B cell (primary cell): ENCODE results near the gene BPIFB3. TPM values are rescaled to one million over a fixed set of nuclear protein-coding genes. Genes with fewer than 3 reads are reported as not detected.

Experiments used
- ATAC-seq: fragments of 200-7000 bp; cut with Tn5 transposase; one replicate; pipeline ENCODE4 v1.10.0; 2021; ENCODE audit warnings: low read depth, mild to moderate bottlenecking, moderate number of reproducible peaks, moderate library complexity
- CTCF ChIA-PET: fragments of 350-600 bp; sonication (Branson Sonifier 250); formaldehyde crosslinking; loops from one replicate; lab custom pipeline; 2021; ENCODE audit warnings: antibody characterized with exemption, inconsistent platforms; lab: Charles Lee
- POLR2A ChIA-PET: fragments of 350-600 bp; sonication (Branson Sonifier 250); formaldehyde crosslinking; loops from one replicate; lab custom pipeline; 2021; ENCODE audit warnings: antibody characterized with exemption; lab: Charles Lee
- DNase-seq: peaks from one replicate; pipeline ENCODE4 v3.0.0; 2013
- H2AFZ ChIP-seq: 2 replicates; pipeline ENCODE4 v1.6.1; 2012; ENCODE audit warnings: mild to moderate bottlenecking, low read depth, low read length; ENCODE audit not compliant: insufficient read depth, poor library complexity, severe bottlenecking
- H3K27ac ChIP-seq, 2 donors: 1 replicate in 1 of 2; 2 replicates in 1 of 2; pipeline ENCODE4 v1.5.1; 2012 to 2013; ENCODE audit warnings: low read length in 2 of 2, mild to moderate bottlenecking in 2 of 2, moderate library complexity in 1 of 2
- H3K27me3 ChIP-seq, 4 experiments: fragments of 200-600 bp in 1 of 4; sonication (generic) in 1 of 4; replicated peaks in 1 of 4; 1 replicate in 2 of 4; 2 replicates in 2 of 4; pipeline versions ENCODE4 v1.6.1 to v1.7.0; 2013 to 2016; ENCODE audit warnings: low read length in 3 of 4, mild to moderate bottlenecking in 2 of 4, mixed read lengths in 1 of 4, moderate library complexity in 1 of 4; ENCODE audit not compliant: insufficient read depth in 4 of 4, control insufficient read depth in 3 of 4; ENCODE audit errors: control extremely low read depth in 1 of 4
- H3K36me3 ChIP-seq, 2 experiments: replicated peaks in 1 of 2; 1 replicate in 1 of 2; 2 replicates in 1 of 2; pipeline versions ENCODE4 v1.6.1 to v1.7.1; 2013; ENCODE audit warnings: low read length in 1 of 2; ENCODE audit not compliant: insufficient read depth in 2 of 2, control insufficient read depth in 1 of 2; ENCODE audit errors: control extremely low read depth in 1 of 2, extremely low read depth in 1 of 2
- H3K4me1 ChIP-seq, 2 donors: fragments of 200-600 bp in 1 of 2; sonication (generic) in 1 of 2; 1 replicate in 1 of 2; 2 replicates in 1 of 2; pipeline versions ENCODE4 v1.5.1 to v1.6.1; 2013 to 2017; ENCODE audit warnings: low read length in 2 of 2; ENCODE audit not compliant: control insufficient read depth in 2 of 2, insufficient read depth in 2 of 2
- H3K4me2 ChIP-seq: replicated peaks from 2 replicates; pipeline ENCODE3; 2012; ENCODE audit warnings: mild to moderate bottlenecking, low read depth, low read length; ENCODE audit not compliant: poor library complexity, severe bottlenecking
- H3K4me3 ChIP-seq, 5 experiments: fragments of 200-600 bp in 1 of 5; sonication (generic) in 1 of 5; 1 replicate in 3 of 5; 2 replicates in 2 of 5; pipeline versions ENCODE4 v1.5.1 to v1.7.0; 2011 to 2016; ENCODE audit warnings: low read length in 4 of 5, mild to moderate bottlenecking in 4 of 5, low read depth in 2 of 5, control low read depth in 1 of 5, moderate library complexity in 1 of 5; ENCODE audit not compliant: insufficient read depth in 1 of 5; ENCODE audit errors: control extremely low read depth in 1 of 5, extremely low read depth in 1 of 5
- H3K79me2 ChIP-seq: fragments of 200-600 bp; sonication (generic); one replicate; pipeline ENCODE4 v1.6.0; 2016; ENCODE audit warnings: low read length; ENCODE audit not compliant: control insufficient read depth, insufficient read depth
- H3K9ac ChIP-seq: fragments of 200-600 bp; sonication (generic); 2 replicates; pipeline ENCODE4 v1.6.1; 2017; ENCODE audit warnings: mild to moderate bottlenecking, low read length, moderate library complexity
- H3K9me3 ChIP-seq, 3 donors: one replicate each; pipeline versions ENCODE4 v1.6.1 to v1.7.1; 2013; ENCODE audit warnings: low read length in 2 of 3; ENCODE audit not compliant: control insufficient read depth in 2 of 3, insufficient read depth in 1 of 3; ENCODE audit errors: control extremely low read depth in 1 of 3
- H4K20me1 ChIP-seq: 2 replicates; pipeline ENCODE4 v1.6.0; 2012; ENCODE audit warnings: mild to moderate bottlenecking, low read length; ENCODE audit not compliant: insufficient read depth, control insufficient read depth, poor library complexity, severe bottlenecking
- H3K27ac Mint-ChIP-seq: one replicate; pipeline ENCODE4 v1.8.0; 2021; ENCODE audit warnings: mixed read lengths
- H3K27me3 Mint-ChIP-seq: one replicate; pipeline ENCODE4 v1.8.0; 2021; ENCODE audit warnings: mixed read lengths
- H3K4me1 Mint-ChIP-seq: one replicate; pipeline ENCODE4 v1.8.0; 2021; ENCODE audit warnings: mixed read lengths
- H3K4me3 Mint-ChIP-seq: one replicate; pipeline ENCODE4 v1.8.0; 2021; ENCODE audit warnings: mixed read lengths
- H3K9me3 Mint-ChIP-seq: one replicate; pipeline ENCODE4 v1.8.0; 2022; ENCODE audit warnings: mixed read lengths; ENCODE audit not compliant: insufficient read depth
- EZH2 ChIP-seq: IDR thresholded peaks from 2 replicates; pipeline ENCODE4 v1.6.1; 2012; ENCODE audit warnings: borderline replicate concordance, low read depth, mild to moderate bottlenecking, moderate library complexity, low read length; ENCODE audit not compliant: insufficient read depth, poor library complexity, severe bottlenecking
- WGBS: methylation state at CpG from one replicate; pipeline ENCODE4 v1.1.5; 2013; ENCODE audit warnings: missing lambda C conversion rate; ENCODE audit not compliant: insufficient coverage; 5-methylcytosine and 5-hydroxymethylcytosine counted together
- intact Hi-C: fragments of 100-400 bp; cut with micrococcal nuclease; formaldehyde crosslinking; loops from one replicate; pipeline ENCODE4 v1.10.0; 2022
- polyA plus RNA-seq: library from polyadenylated mRNA; depleted of rRNA; stranded (reverse); fragments of >200 nt; gene quantifications from 2 replicates; pipeline ENCODE4 v1.2.3, GENCODE V29; 2012
- total RNA-seq, 2 donors: library from RNA; stranded (reverse); fragments of 120-200 nt in 1 of 2; gene quantifications; 1 replicate in 1 of 2; 2 replicates in 1 of 2; pipeline versions ENCODE4 v1.2.3 to v1.2.4, GENCODE V29; 2013 to 2022
- TF ChIP-seq, protein P1 (sequence below): fragments of 200-600 bp; IDR thresholded peaks from one replicate; pipeline ENCODE4 v1.8.0; 2022; ENCODE audit warnings: antibody characterized with exemption, mild to moderate bottlenecking

Gene BPIFB3
- total and polyA plus RNA-seq, 2 donors (not counting 1 experiment from before 2014, with no cell fraction given), result not detected

DNA sequence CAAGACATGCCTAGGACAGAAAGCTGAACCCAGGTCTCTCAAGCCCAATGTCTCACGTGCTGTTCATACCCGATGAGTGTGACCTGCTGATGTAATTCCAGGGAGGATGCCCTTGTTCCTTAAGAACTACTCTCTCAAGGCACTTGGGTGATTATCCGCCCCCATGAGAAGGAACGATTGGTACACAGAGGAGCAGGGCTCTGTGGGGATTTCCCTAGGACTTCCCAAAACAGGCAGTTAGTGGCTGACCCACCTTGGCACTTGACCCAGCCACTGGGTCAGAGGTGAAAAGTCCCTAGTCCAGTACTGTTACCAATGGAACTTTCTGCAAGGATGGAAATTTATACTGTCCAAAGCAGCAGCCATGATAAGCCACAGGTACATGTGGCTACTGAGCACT lies 31.4 kb upstream of the BPIFB3 start:
- H3K9ac ChIP-seq, result no peak overlapping the region
- H3K27ac Mint-ChIP-seq, result no peak overlapping the region
- no peaks in the 10 kb centered on the region for H3K4me1 Mint-ChIP-seq
- ChIA-PET CTCF (no interaction called here), POLR2A (no interaction called here)
- no peak overlapping the region for H2AFZ ChIP-seq
- intact Hi-C loops, result no loop called here
- no peak overlapping the region for H3K4me3 ChIP-seq
- DNase-seq (no peak), ATAC-seq (no peak)
- H3K27ac ChIP-seq, result no peak overlapping the region
- TF ChIP-seq, protein P1, sequence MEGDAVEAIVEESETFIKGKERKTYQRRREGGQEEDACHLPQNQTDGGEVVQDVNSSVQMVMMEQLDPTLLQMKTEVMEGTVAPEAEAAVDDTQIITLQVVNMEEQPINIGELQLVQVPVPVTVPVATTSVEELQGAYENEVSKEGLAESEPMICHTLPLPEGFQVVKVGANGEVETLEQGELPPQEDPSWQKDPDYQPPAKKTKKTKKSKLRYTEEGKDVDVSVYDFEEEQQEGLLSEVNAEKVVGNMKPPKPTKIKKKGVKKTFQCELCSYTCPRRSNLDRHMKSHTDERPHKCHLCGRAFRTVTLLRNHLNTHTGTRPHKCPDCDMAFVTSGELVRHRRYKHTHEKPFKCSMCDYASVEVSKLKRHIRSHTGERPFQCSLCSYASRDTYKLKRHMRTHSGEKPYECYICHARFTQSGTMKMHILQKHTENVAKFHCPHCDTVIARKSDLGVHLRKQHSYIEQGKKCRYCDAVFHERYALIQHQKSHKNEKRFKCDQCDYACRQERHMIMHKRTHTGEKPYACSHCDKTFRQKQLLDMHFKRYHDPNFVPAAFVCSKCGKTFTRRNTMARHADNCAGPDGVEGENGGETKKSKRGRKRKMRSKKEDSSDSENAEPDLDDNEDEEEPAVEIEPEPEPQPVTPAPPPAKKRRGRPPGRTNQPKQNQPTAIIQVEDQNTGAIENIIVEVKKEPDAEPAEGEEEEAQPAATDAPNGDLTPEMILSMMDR, result no peak
- no peak for TF ChIP-seq EZH2
- H4K20me1 ChIP-seq, result no peaks in the 10 kb centered on the region
- H3K27me3 Mint-ChIP-seq, result peaks cover 2% of the 10 kb centered on the region
- H3K9me3 Mint-ChIP-seq, result no peaks in the 10 kb centered on the region
- no peak overlapping the region for H3K4me3 Mint-ChIP-seq
- 66% methylated on average over 4 of the region's 4 CpGs for WGBS
- H3K36me3 ChIP-seq, result no peaks in the 10 kb centered on the region
- H3K27me3 ChIP-seq, result no peaks in the 10 kb centered on the region
- no peaks in the 10 kb centered on the region for H3K79me2 ChIP-seq
- peaks cover 0 to 4% (median 0%) of the 10 kb centered on the region in 3 donors for H3K9me3 ChIP-seq
- no peak overlapping the region for H3K4me2 ChIP-seq
- H3K4me1 ChIP-seq, result no peaks in the 10 kb centered on the region

DNA sequence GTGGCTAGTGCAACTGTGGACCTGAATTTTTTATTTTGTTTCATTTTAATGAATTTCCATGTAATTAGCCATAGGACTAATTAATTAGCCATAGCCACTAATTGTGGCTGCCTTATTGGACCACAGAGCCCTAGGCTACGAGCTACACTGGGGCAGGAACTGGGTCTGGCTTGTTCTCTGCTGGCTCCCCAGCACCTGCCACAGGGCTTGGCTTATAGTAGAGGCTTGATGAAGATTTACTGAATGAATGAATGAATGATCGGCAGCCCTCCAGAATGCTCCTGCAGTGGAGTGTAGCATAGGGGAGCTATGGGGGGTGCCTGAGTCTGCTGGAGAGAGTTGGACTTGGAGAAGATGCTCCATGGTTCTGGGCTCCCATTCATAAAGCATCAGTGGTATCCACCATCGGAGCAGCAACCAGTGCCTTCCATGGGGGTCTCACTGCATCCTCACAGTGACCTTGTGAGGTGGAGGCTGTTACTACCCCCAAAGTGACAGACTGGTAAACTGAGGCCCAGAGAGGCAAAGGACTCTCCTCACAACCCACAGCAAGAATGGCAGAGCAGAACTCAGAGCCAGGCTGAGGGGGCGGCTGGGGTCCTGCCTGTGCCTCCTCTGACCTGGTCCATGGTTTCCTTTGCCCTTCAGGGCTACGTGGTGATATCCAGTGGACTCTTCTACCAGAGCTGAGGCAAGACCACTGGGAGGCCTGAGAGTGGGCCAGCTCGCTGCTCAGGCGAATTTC lies 30.8 kb upstream of the BPIFB3 start:
- H2AFZ ChIP-seq, result no peak overlapping the region
- Mint-ChIP-seq H3K27ac (no peak overlapping the region), H3K4me1 (no peaks in the 10 kb centered on the region), H3K27me3 (no peaks in the 10 kb centered on the region), H3K4me3 (no peak overlapping the region), H3K9me3 (no peaks in the 10 kb centered on the region)
- H3K27ac ChIP-seq, result no peak overlapping the region
- no peaks in the 10 kb centered on the region for H3K27me3 ChIP-seq
- no peaks in the 10 kb centered on the region for H3K36me3 ChIP-seq
- no peaks in the 10 kb centered on the region for H3K4me1 ChIP-seq
- H3K9me3 ChIP-seq, result peaks cover 0 to 4% (median 0%) of the 10 kb centered on the region in 3 donors
- H3K4me3 ChIP-seq, result no peak overlapping the region
- CTCF ChIA-PET, result no interaction called here
- intact Hi-C loops, result no loop called here
- DNase-seq, result no peak
- 89% methylated on average over 7 of the region's 7 CpGs for WGBS
- no peak overlapping the region for H3K9ac ChIP-seq
- no peak for ATAC-seq
- POLR2A ChIA-PET, result no interaction called here
- H4K20me1 ChIP-seq, result no peaks in the 10 kb centered on the region
- H3K4me2 ChIP-seq, result no peak overlapping the region
- TF ChIP-seq, protein P1, result no peak
- no peak for TF ChIP-seq EZH2
- H3K79me2 ChIP-seq, result no peaks in the 10 kb centered on the region
